ENCODE measurements around the gene ACKR3. TPM values are rescaled to one million over a fixed set of nuclear protein-coding genes. Genes with fewer than 3 reads are reported as not detected.

The ACKR3 gene
- total and polyA plus RNA-seq, 10 of the 15 experiments (the other 5 are each of a cell fraction or from before 2014, with no cell fraction given): 3.0 to 154 (median 6.4) TPM

DNA sequence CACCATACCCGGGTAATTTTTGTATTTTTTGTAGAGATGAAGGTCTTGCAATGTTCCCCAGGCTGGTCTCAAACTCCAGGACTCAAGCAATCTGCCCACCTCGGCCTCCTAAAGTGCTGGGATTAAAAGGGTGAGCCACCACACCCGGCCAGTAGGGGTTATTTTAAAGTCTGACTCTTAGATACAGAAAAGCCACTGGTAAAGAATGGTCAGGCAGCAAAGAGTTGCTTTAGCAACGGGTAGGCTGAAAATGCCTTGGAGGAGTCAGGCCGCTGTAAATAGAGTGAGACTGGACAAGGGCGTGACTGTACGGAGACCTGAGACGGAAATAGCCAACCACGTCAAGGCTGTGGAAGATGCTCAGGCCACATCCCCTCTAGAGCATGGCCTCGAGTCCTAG is 54.2 kb downstream of the ACKR3 start (continued):
- TF ChIP-seq ZBTB11 (CRISPR knock-in tag; IDR thresholded peaks at IDR 0.05) (no peak), NR2C2 (IDR thresholded peaks at IDR 0.05; ENCODE audit: borderline replicate concordance, control insufficient read depth, insufficient read length, low read depth) (no peak)

DNA sequence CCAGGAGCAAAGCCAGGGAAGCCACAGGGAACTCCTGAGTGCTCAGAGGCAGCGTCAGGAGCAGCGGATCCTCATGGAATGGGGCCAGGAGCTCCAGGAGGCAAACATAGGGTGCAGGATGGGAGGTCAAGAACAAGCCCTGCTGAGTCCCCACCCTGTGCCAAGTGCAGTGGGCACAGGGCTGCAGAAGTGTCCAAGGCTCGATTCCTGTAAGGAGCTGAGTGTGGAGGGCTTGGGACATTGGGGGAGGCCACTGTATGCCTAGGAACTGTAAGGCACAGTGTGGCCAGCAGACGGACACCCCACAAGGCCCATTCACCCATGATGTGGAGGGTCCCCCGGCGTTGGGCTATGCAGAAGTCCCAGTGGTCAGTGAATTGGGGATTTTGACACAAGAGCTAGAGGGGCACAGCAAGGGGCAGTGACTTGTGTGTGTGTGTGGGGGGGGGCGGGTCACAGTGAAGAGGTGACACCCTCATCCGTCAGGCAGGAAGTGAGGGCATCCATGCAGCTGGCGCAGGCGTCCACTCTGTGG is 55.6 kb downstream of the ACKR3 start:
- Histone ChIP-seq H3K9me3 (replicated peaks; ENCODE audit: control insufficient read depth, insufficient read depth, low read length) (no peaks in the 10 kb centered on the region), H3K9ac (ENCODE audit: control insufficient read depth, insufficient read depth, low read length) (no peak overlapping the region), H3K79me2 (ENCODE audit: control insufficient read depth, insufficient read depth, low read length) (no peaks in the 10 kb centered on the region), H3K4me3 (no peak overlapping the region), H3K4me2 (ENCODE audit: control insufficient read depth, insufficient read depth) (no peak overlapping the region), H2AFZ (ENCODE audit: control insufficient read depth, low read depth, low read length) (no peak overlapping the region), H4K20me1 (ENCODE audit: control insufficient read depth, insufficient read depth) (no peaks in the 10 kb centered on the region), H3K36me3 (ENCODE audit: control insufficient read depth in 2 of 2, insufficient read depth in 2 of 2, low read length in 1 of 2) (no peaks in the 10 kb centered on the region), H3K27ac (ENCODE audit: control insufficient read depth, insufficient read depth) (no peak overlapping the region), H3K27me3 (replicated peaks in 1 of 2; ENCODE audit: control insufficient read depth in 2 of 2, insufficient read depth in 2 of 2, low read length in 1 of 2) (peaks cover 0 to 1% of the 10 kb centered on the region in 2 experiments; a peak in 2 of 4 replicates), H3K4me1 (ENCODE audit: control insufficient read depth, insufficient read depth, low read length) (no peaks in the 10 kb centered on the region)
- POLR2A ChIA-PET: no interaction called here
- FAIRE-seq: no peak
- WGBS (ENCODE audit: insufficient coverage, insufficient replicate concordance, low lambda C conversion rate, missing lambda C conversion rate): 24% methylated on average over 10 of the region's 10 CpGs
- in situ Hi-C loops (cut with MboI) (no loop called here), intact Hi-C loops (cut with micrococcal nuclease; ENCODE audit: unreplicated experiment) (no loop called here)
- no TSS peak for BruUV-seq (replicated peaks)
- RAD21 ChIA-PET (ENCODE audit: unreplicated experiment): interaction anchor here (0.5 kb wide), 1 partner anchor 54 kb away, joined by 5 read pairs; no protein-coding TSS in a partner anchor
- no peak for DNase-seq (ENCODE audit: low read depth, low spot score)
- ATAC-seq: no peak
- SMC1A ChIA-PET (ENCODE audit: uncharacterized antibody, unreplicated experiment): interaction anchor here (1.1 kb wide), 1 partner anchor 111 kb away, joined by 3 read pairs; no protein-coding TSS in a partner anchor
- CTCF ChIA-PET: interaction anchor here (0.7 to 1.6 kb wide), 2 partner anchors 112 to 172 kb away, joined by 3 to 4 read pairs; no protein-coding TSS in a partner anchor
- TF ChIP-seq NR2C2 (IDR thresholded peaks at IDR 0.05; ENCODE audit: borderline replicate concordance, control insufficient read depth, insufficient read length, low read depth): no peak
- no peak for TF ChIP-seq RELA (IDR thresholded peaks at IDR 0.05; ENCODE audit: borderline replicate concordance, partially characterized antibody)
- TF ChIP-seq SIX5 (IDR thresholded peaks at IDR 0.05; ENCODE audit: low read depth, low read length, severe bottlenecking): no peak
- no peak for TF ChIP-seq BHLHE40 (IDR thresholded peaks at IDR 0.05; ENCODE audit: borderline replicate concordance in 1 of 2, low read depth in 2 of 2, low read length in 1 of 2)
- no peak for TF ChIP-seq RBBP5 (conservative IDR thresholded peaks at IDR 0.05)
- no peak for TF ChIP-seq RFX5 (IDR thresholded peaks at IDR 0.05; ENCODE audit: low read depth, low read length)
- no peak for TF ChIP-seq YBX1 (IDR thresholded peaks at IDR 0.05)
- TF ChIP-seq HDGF (IDR thresholded peaks at IDR 0.05): no peak
- no peak for TF ChIP-seq ATF2 (IDR thresholded peaks at IDR 0.05; ENCODE audit: low read length)
- TF ChIP-seq SREBF1 (IDR thresholded peaks at IDR 0.05; ENCODE audit: low read length): no peak
- TF ChIP-seq RAD51 (IDR thresholded peaks at IDR 0.05): no peak
- TF ChIP-seq CEBPB (IDR thresholded peaks at IDR 0.05; ENCODE audit: borderline replicate concordance in 1 of 2, low read depth in 2 of 2, low read length in 2 of 2): no peak
- no peak for TF ChIP-seq IRF5 (IDR thresholded peaks at IDR 0.05; ENCODE audit: borderline replicate concordance)
- TF ChIP-seq CREM (IDR thresholded peaks at IDR 0.05; ENCODE audit: low read depth): no peak
- TF ChIP-seq ZNF217 (IDR thresholded peaks at IDR 0.05): no peak
